Measurements from ENCODE around the gene BIRC3. TPM values are rescaled to one million over a fixed set of nuclear protein-coding genes. Genes with fewer than 3 reads are reported as not detected.
"Not testable (repeated sequence)": the region's sequence is repeated elsewhere in the genome, so short reads cannot be mapped to it uniquely, and the experiment has no call there.

BIRC3 gene
- total RNA-seq, 2 experiments from 2014 or later = 79.0 to 80.0 TPM

DNA sequence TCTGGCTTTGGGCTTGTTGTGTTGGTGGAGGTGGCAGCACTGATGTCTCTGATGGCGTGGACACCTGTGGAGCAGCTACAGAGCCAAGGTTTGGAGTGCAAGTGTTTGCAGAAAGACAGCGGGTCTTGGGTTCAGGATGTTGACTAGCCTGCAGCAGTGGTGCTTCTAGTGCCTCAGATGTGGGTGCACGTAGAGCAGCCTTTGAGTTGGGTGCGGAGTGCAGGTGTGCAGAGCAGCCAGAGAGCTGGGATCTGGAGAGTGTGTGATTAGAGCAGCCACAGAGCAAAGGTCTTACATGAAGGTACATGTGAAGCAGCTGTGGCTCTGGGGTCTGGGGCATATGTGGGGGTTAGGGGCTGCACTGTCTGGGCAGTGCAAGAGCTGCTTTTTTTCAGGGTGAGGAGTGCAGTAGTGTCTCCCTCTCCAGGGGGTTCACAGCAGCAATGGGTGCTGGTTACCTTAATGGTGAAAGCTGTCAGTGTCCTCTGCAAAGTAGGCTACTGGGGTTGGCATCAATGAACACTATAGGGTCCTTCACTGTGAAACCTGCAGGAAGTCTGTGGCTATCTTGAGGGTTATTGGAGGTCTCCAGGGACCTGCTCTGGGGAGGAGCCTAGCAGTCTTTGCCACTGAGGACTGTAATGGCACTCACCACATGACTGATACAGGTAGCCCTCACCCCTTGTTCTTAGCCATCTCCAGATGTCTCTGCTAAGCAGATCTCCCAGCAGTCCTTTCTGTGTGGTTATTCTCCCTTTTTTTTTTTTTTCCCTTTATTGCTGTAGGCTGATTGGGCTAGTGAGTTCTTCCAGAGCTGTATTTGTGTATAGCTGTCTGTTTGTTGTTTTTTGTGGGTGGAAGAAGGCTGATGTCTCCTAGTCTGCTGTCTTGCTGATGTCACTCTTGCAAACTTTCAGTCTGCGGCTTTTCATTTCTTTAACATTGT lies 44.1 kb downstream of the BIRC3 start:
- ChIA-PET CTCF (interaction anchor here (1.0 to 2.2 kb wide), 3 partner anchors 19 to 29 kb away, joined by 5 to 9 read pairs (median 8); no protein-coding TSS in a partner anchor), POLR2A (no interaction called here)
- no peak for DNase-seq
- peaks cover 72% of the 10 kb centered on the region for H3K36me3 Mint-ChIP-seq (ENCODE audit: low read depth)
- no peaks in the 10 kb centered on the region for H3K9me3 Mint-ChIP-seq
- no peaks in the 10 kb centered on the region for H3K27me3 Mint-ChIP-seq
- peaks cover 37% of the 10 kb centered on the region for H3K4me1 Mint-ChIP-seq
- peak overlapping the region; percentile 33 for H3K27ac Mint-ChIP-seq
- H3K4me3 Mint-ChIP-seq = no peak overlapping the region

DNA sequence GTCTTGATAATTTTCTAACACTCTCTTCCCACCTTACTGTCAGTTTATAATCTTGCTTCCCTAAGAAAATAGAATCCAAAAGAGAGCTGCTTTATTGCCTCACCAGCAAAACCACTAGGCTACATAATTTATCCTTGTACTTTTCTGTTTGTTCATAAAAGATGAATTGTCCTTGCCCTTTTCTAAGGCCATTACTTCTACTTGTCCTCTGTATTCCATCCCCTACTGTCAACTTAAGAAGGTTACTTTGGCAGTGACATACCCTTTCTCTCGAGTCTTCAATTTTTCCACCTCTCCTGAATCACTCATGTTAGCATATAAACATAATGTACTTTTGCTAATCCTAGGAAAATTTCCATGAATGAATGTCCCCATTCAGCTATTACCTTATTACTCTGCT lies 47.7 kb downstream of the BIRC3 start:
- DNase-seq = no peak
- Mint-ChIP-seq H3K27ac (no peak overlapping the region), H3K36me3 (ENCODE audit: low read depth) (peaks cover 72% of the 10 kb centered on the region), H3K9me3 (no peaks in the 10 kb centered on the region), H3K27me3 (no peaks in the 10 kb centered on the region), H3K4me1 (peaks cover 39% of the 10 kb centered on the region), H3K4me3 (no peak overlapping the region)
- ChIA-PET CTCF (interaction anchor here (1.3 to 3.0 kb wide), 4 partner anchors 21 to 131 kb away, joined by 3 to 21 read pairs (median 4); no protein-coding TSS in a partner anchor), POLR2A (no interaction called here)

DNA sequence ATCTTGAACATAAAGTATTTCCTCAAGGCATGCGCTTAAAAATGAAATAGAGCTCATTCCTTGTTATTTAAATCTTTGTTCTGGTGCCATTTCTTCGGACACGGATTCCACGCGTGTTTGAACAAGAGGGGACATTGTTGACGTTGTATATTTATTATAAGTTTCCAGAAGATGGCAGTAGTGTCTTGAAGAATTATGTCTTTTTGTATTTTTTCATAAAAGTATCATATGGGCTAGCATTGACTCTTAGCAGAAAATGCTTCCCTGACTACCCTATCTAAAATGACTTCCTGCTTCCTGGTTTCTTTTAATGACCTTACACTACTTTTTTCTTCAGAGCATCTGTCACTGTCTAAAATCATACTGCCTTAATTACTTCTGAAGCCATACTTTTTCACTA lies 50.1 kb downstream of the BIRC3 start:
- Mint-ChIP-seq H3K27me3 (no peaks in the 10 kb centered on the region), H3K27ac (no peak overlapping the region), H3K9me3 (no peaks in the 10 kb centered on the region), H3K4me1 (peaks cover 25% of the 10 kb centered on the region), H3K4me3 (no peak overlapping the region), H3K36me3 (ENCODE audit: low read depth) (peaks cover 58% of the 10 kb centered on the region)
- CTCF ChIA-PET = interaction anchor here (0.8 to 3.1 kb wide), 19 partner anchors 9 to 299 kb away, joined by 3 to 21 read pairs (median 4); no protein-coding TSS in a partner anchor
- DNase-seq = no peak
- POLR2A ChIA-PET = interaction anchor here (0.7 to 1.5 kb wide), 4 partner anchors 18 to 26 kb away, joined by 3 to 5 read pairs (median 4); no protein-coding TSS in a partner anchor

DNA sequence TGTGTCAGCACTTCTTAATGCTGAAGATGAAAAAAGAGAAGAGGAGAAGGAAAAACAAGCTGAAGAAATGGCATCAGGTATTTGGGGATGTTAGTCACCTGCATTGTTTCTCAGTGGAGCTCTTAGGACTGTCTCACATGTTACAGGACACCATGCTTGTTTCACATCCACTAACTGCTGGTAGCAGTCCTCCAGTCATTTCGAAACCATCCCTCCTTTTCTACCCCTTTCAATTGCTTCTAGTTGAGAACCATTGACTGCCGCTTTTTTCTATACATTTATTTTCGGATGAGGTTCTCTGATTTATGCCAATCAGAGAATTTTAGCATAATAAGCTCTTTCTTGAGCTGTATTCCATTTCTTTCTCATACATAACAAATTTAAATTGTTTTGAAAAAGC lies 51.2 kb downstream of the BIRC3 start:
- ChIA-PET POLR2A (interaction anchor here (0.6 to 1.2 kb wide), 2 partner anchors 13 to 83 kb away, joined by 3 to 4 read pairs; no protein-coding TSS in a partner anchor), CTCF (interaction anchor here (0.8 to 3.1 kb wide), 7 partner anchors 22 to 245 kb away, joined by 3 to 16 read pairs (median 6); no protein-coding TSS in a partner anchor)
- no peaks in the 10 kb centered on the region for H3K27me3 Mint-ChIP-seq
- peak overlapping the region; percentile 11 for H3K27ac Mint-ChIP-seq
- H3K36me3 Mint-ChIP-seq (ENCODE audit: low read depth) = peaks cover 58% of the 10 kb centered on the region
- H3K4me3 Mint-ChIP-seq = no peak overlapping the region
- H3K9me3 Mint-ChIP-seq = no peaks in the 10 kb centered on the region
- DNase-seq = no peak
- H3K4me1 Mint-ChIP-seq = peaks cover 25% of the 10 kb centered on the region

DNA sequence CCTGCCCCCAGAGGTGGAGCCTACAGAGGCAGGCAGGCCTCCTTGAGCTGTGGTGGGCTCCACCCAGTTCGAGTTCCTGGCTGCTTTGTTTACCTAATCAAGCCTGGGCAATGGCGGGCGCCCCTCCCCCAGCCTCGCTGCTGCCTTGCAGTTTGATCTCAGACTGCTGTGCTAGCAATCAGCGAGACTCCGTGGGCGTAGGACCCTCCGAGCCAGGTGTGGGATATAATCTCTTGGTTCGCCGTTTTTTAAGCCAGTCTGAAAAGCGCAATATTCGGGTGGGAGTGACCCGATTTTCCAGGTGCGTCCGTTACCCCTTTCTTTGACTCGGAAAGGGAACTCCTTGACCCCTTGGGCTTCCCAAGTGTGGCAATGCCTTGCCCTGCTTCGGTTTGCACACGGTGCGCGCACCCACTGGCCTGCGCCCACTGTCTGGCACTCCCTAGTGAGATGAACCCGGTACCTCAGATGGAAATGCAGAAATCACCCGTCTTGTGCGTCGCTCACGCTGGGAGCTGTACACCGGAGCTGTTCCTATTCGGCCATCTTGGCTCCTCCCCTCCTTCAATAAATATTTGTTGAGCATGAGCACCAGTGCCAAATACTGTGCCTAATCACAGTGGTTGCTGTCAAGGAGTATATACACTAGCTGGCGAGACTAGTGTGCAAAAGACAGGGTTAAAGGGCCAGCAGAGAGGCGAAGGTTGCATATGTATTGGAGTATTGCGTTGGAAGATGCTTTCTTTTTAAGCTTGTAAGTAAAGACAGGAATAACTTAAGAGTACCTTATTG lies 57.5 kb downstream of the BIRC3 start:
- Mint-ChIP-seq H3K36me3 (ENCODE audit: low read depth) (peaks cover 49% of the 10 kb centered on the region), H3K4me1 (peaks cover 13% of the 10 kb centered on the region)
- CTCF ChIA-PET = interaction anchor here (0.8 to 2.1 kb wide), 5 partner anchors 18 to 121 kb away, joined by 3 to 11 read pairs (median 3); no protein-coding TSS in a partner anchor
- DNase-seq, H3K27ac Mint-ChIP-seq, H3K4me3 Mint-ChIP-seq, H3K27me3 Mint-ChIP-seq, H3K9me3 Mint-ChIP-seq: not testable (repeated sequence)
- POLR2A ChIA-PET = interaction anchor here (1.2 to 1.6 kb wide), 2 partner anchors 29 to 76 kb away, joined by 4 to 7 read pairs; no protein-coding TSS in a partner anchor

DNA sequence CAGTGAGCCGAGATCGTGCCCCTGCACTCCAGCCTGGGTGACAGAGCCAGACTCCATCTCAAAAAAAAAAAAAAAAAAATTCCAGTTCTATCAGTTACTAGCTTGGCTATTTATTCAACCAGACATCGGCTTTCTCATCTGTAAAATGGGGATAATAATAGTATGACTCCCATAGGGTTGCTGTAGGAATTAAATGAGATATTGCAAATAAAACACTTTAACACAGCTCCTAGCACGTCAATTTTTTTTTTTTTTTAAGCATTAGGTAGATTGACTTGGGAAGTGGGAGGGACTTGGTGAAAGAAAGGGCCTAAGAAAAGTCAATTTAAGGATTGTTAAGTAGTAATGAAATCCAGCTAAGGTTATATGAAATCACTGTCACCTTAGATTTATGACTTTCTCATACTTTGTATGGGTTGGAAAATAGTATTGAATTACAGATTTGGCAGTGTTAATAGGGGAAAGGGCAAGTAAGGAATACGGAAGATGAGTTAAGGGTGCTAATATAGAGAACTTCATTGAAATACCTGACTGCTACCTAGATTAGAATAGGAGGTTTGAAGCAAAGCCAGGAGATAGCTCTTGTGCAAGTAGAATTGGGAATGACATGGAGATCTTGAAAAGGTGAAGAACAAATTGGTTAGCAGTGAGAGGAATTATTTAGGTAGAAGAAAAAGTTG lies 58.6 kb downstream of the BIRC3 start:
- H3K4me1 Mint-ChIP-seq = peaks cover 13% of the 10 kb centered on the region
- ChIA-PET POLR2A (interaction anchor here (1.2 to 1.6 kb wide), 2 partner anchors 28 to 75 kb away, joined by 4 to 7 read pairs; no protein-coding TSS in a partner anchor), CTCF (interaction anchor here (0.6 to 2.1 kb wide), 9 partner anchors 17 to 120 kb away, joined by 3 to 11 read pairs (median 3); no protein-coding TSS in a partner anchor)
- H3K27me3 Mint-ChIP-seq = no peaks in the 10 kb centered on the region
- peaks cover 55% of the 10 kb centered on the region for H3K36me3 Mint-ChIP-seq (ENCODE audit: low read depth)
- no peaks in the 10 kb centered on the region for H3K9me3 Mint-ChIP-seq
- DNase-seq = no peak
- H3K4me3 Mint-ChIP-seq = no peak overlapping the region
- H3K27ac Mint-ChIP-seq = no peak overlapping the region

DNA sequence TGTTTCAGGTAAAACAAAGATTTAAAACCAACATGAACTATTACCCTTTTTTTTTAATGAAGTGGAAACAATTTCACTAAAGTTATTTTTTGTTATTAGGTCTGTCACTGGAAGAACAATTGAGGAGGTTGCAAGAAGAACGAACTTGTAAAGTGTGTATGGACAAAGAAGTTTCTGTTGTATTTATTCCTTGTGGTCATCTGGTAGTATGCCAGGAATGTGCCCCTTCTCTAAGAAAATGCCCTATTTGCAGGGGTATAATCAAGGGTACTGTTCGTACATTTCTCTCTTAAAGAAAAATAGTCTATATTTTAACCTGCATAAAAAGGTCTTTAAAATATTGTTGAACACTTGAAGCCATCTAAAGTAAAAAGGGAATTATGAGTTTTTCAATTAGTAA lies 60.6 kb downstream of the BIRC3 start:
- POLR2A ChIA-PET = no interaction called here
- CTCF ChIA-PET = no interaction called here
- Mint-ChIP-seq H3K36me3 (ENCODE audit: low read depth) (peaks cover 56% of the 10 kb centered on the region), H3K27me3 (no peaks in the 10 kb centered on the region), H3K9me3 (no peaks in the 10 kb centered on the region), H3K27ac (no peak overlapping the region), H3K4me3 (no peak overlapping the region), H3K4me1 (peaks cover 8% of the 10 kb centered on the region)
- no peak for DNase-seq

DNA sequence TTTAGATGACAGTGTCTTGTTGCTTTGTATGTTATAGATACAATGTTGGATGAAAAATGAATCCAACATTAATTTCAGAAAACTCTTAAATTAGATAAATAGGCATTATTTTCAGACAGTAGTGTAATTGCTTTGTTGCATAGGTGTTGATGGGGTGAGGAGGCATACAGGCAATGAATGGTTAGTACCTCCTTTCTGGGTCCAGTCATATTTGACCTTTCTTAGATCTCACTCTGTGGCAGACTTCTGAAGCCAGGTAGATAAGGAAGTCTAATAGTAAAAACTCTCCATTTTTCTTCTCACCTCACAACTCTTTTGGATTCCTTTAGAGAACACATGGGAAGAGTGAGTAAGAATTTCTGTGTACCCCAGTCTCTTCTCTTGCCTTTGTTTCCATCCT lies 61.5 kb downstream of the BIRC3 start:
- ChIA-PET CTCF (interaction anchor here (1.7 kb wide), 1 partner anchor 12 kb away, joined by 8 read pairs; no protein-coding TSS in a partner anchor), POLR2A (no interaction called here)

DNA sequence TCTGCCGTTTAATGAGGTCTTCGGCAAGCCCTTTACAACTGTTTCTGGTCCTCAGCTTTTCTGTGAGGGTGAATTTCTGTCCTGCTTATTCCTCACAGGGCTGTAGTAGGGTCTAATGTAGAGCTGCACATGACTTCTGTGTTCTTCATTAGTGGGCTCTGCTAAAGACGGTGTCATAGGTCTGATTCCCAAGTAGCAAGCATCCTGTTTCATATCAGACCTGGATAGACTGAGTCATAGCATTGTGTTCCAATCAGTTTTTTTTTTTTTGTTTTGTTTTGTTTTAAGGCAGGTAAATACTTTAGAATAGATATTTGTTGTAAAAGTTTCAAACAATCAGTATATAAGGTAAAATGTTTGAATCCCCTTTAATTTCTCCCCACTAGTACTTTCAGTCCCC lies 65.1 kb downstream of the BIRC3 start:
- Mint-ChIP-seq H3K27ac (no peak overlapping the region), H3K4me1 (peaks cover 9% of the 10 kb centered on the region), H3K4me3 (no peak overlapping the region), H3K36me3 (ENCODE audit: low read depth) (peaks cover 49% of the 10 kb centered on the region), H3K27me3 (no peaks in the 10 kb centered on the region), H3K9me3 (no peaks in the 10 kb centered on the region)
- CTCF ChIA-PET = interaction anchor here (1.2 to 2.5 kb wide), 4 partner anchors 8 to 88 kb away, joined by 4 to 16 read pairs (median 8); no protein-coding TSS in a partner anchor
- POLR2A ChIA-PET = interaction anchor here (1.3 kb wide), 1 partner anchor 14 kb away, joined by 3 read pairs; no protein-coding TSS in a partner anchor
- DNase-seq = no peak

More for the DNA sequence above, 61.5 kb downstream of the BIRC3 start:
- Mint-ChIP-seq H3K9me3 (no peaks in the 10 kb centered on the region), H3K4me3 (no peak overlapping the region), H3K27ac (no peak overlapping the region), H3K27me3 (no peaks in the 10 kb centered on the region), H3K4me1 (peaks cover 8% of the 10 kb centered on the region), H3K36me3 (ENCODE audit: low read depth) (peaks cover 57% of the 10 kb centered on the region)
- no peak for DNase-seq

DNA sequence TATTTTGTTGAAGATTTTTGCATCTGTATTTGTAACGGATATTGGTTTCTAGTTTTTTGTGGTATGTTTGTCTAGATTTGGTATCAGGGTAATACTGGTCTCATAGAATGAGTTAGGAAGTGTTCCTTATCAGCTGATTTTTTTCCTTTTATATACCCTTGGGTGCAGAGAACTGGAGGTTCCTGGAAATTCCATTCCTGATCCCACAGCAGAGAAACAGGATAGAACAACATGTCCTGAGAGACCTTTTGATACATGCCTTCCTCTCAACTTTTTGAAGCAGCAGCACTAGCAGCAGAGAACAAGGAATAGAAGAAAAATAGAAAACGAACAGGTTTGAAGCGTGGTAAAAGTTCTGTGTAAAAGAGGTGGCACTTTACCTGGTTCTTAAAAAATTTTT lies 66.6 kb downstream of the BIRC3 start:
- CTCF ChIA-PET = interaction anchor here (1.2 kb wide), 1 partner anchor 9 kb away, joined by 3 read pairs; no protein-coding TSS in a partner anchor
- Mint-ChIP-seq H3K4me3 (no peak overlapping the region), H3K27me3 (no peaks in the 10 kb centered on the region), H3K36me3 (ENCODE audit: low read depth) (peaks cover 45% of the 10 kb centered on the region), H3K27ac (no peak overlapping the region), H3K4me1 (peaks cover 9% of the 10 kb centered on the region), H3K9me3 (no peaks in the 10 kb centered on the region)
- no peak for DNase-seq
- POLR2A ChIA-PET = interaction anchor here (0.8 kb wide), 1 partner anchor 68 kb away, joined by 4 read pairs; no protein-coding TSS in a partner anchor

DNA sequence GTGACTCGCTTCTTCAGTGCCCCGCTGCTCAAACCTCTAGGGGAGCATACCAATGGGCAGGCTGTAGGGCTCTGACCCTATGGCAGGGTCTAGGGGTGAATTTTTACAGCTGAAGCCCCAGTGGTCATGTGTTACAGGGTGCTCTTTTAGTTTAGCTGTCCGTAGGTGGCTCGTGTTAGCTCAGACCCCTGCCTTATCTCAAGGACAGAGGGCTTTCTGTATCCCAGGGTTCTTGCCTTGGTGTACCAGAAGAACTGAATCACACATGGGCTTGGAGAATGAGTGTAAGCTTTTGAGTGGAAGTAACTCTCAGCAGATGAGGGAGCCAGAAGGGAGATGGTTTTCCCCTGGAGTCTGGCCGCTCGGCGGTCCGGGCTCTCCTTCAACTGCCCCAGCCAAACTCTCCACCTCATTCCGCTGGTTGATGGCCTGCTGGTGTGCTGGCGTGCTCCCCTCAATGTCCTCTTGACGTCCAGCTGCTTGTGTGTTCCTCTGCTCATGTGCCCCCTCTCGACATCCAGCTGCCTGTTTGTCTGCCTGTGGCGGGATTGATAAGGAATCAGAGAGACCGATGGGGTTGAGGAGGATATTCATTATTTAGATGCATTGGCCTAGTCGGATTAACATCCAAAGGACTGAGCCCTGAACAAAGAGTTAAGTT lies 67.3 kb downstream of the BIRC3 start:
- Mint-ChIP-seq H3K4me3 (no peak overlapping the region), H3K27me3 (no peaks in the 10 kb centered on the region), H3K9me3 (no peaks in the 10 kb centered on the region), H3K27ac (no peak overlapping the region), H3K4me1 (peaks cover 9% of the 10 kb centered on the region), H3K36me3 (ENCODE audit: low read depth) (peaks cover 45% of the 10 kb centered on the region)
- CTCF ChIA-PET = interaction anchor here (1.2 kb wide), 1 partner anchor 8 kb away, joined by 3 read pairs; no protein-coding TSS in a partner anchor
- no peak for DNase-seq
- POLR2A ChIA-PET = interaction anchor here (0.8 kb wide), 1 partner anchor 67 kb away, joined by 4 read pairs; no protein-coding TSS in a partner anchor

Measured in activated CD4-positive, alpha-beta memory T cell treated with anti-CD3 and anti-CD28 coated beads, Interleukin-2, amount 10 ng/mL, durations not matched to agents 7 days and 5 days (primary cell).